A549 (cell line): ENCODE data around the gene ACTN1. TPM values are rescaled to one million over a fixed set of nuclear protein-coding genes. Genes with fewer than 3 reads are reported as not detected.

Source experiments
- ATAC-seq, 2 experiments: fragments of 200-7000 bp in 1 of 2; fragments of >200 bp in 1 of 2; cut with Nextera tagmentation in 1 of 2; cut with Tn5 transposase in 1 of 2; 3 replicates each; pipeline versions ENCODE4 v1.8.0 to v1.9.1; 2018 to 2020; ENCODE audit warnings: mild to moderate bottlenecking in 1 of 2, moderate library complexity in 1 of 2
- CTCF ChIA-PET: fragments of 300-600 bp; sonication (Branson Sonifier 250); formaldehyde crosslinking; extraction: SDS; loops from one replicate; lab custom pipeline; 2021; ENCODE audit warnings: antibody characterized with exemption, inconsistent platforms; lab: Yijun Ruan, JAX
- POLR2A ChIA-PET: fragments of 350-600 bp; formaldehyde crosslinking; extraction: SDS; loops from one replicate; lab custom pipeline; 2021; ENCODE audit warnings: antibody characterized with exemption, inconsistent platforms; lab: Yijun Ruan, JAX
- DNase-seq, 2 experiments: peaks; one replicate each; pipeline versions ENCODE4 v3.0.0 to v3.0.0-alpha.2; 2011 to 2016; ENCODE audit warnings: low read depth in 1 of 2, low spot score in 1 of 2
- FAIRE-seq: peaks from 2 replicates; lab custom pipeline; 2011; peaks lifted over from hg19 to GRCh38; lab: Jason Lieb, UNC
- H3K27ac ChIP-seq, 2 experiments: fragments of >200 bp; sonication (Bioruptor Twin); formaldehyde crosslinking; 3 replicates each; pipeline ENCODE4 v1.5.1; 2016 to 2017
- H3K4me1 ChIP-seq: fragments of >200 bp; sonication (Bioruptor Twin); formaldehyde crosslinking; 3 replicates; pipeline ENCODE4 v1.6.1; 2016
- H3K4me2 ChIP-seq: fragments of >200 bp; sonication (Bioruptor Twin); formaldehyde crosslinking; 3 replicates; pipeline ENCODE4 v1.6.1; 2016
- H3K4me3 ChIP-seq: fragments of >200 bp; sonication (Bioruptor Twin); formaldehyde crosslinking; 3 replicates; pipeline ENCODE4 v1.5.1; 2016
- H3K9me3 ChIP-seq: fragments of >200 bp; sonication (Bioruptor Twin); formaldehyde crosslinking; 3 replicates; pipeline ENCODE4 v1.6.1; 2016
- CHD2 ChIP-seq: fragments of 150-350 bp; IDR thresholded peaks from 2 replicates; pipeline ENCODE4 v1.6.1; 2014; ENCODE audit warnings: low read length; ENCODE audit not compliant: partially characterized antibody
- CTCF ChIP-seq: fragments of >200 bp; sonication (Bioruptor Twin); formaldehyde crosslinking; IDR thresholded peaks from 3 replicates; pipeline ENCODE4 v1.5.1; 2016
- EHF ChIP-seq: fragments of 250-450 bp; sonication (Bioruptor Pico); IDR thresholded peaks from 2 replicates; pipeline ENCODE4 v1.5.0; 2020; ENCODE audit warnings: mild to moderate bottlenecking
- ELK1 ChIP-seq: fragments of 150-350 bp; IDR thresholded peaks from 2 replicates; pipeline ENCODE4 v1.6.1; 2014; ENCODE audit warnings: low read depth, mild to moderate bottlenecking, low read length
- ESRRA ChIP-seq: fragments of 150-350 bp; IDR thresholded peaks from 2 replicates; pipeline ENCODE4 v1.6.1; 2014; ENCODE audit warnings: mild to moderate bottlenecking, low read length, borderline replicate concordance
- HDAC2 ChIP-seq: fragments of 200-600 bp; sonication (generic); IDR thresholded peaks from 2 replicates; pipeline ENCODE4 v1.6.1; 2016
- HOXA7 ChIP-seq: fragments of 250-450 bp; sonication (Bioruptor Pico); IDR thresholded peaks from 2 replicates; pipeline ENCODE4 v1.5.0; 2020; ENCODE audit warnings: mild to moderate bottlenecking, moderate library complexity
- HOXB13 ChIP-seq: fragments of 250-450 bp; sonication (Bioruptor Pico); IDR thresholded peaks from 2 replicates; pipeline ENCODE4 v1.5.0; 2020; ENCODE audit warnings: low read depth, mild to moderate bottlenecking, moderate library complexity
- HOXB5 ChIP-seq: fragments of 250-450 bp; sonication (Bioruptor Pico); IDR thresholded peaks from 2 replicates; pipeline ENCODE4 v1.5.0; 2020; ENCODE audit warnings: mild to moderate bottlenecking, moderate library complexity
- JUNB ChIP-seq: fragments of >200 bp; sonication (Bioruptor Twin); formaldehyde crosslinking; IDR thresholded peaks from 2 replicates; pipeline ENCODE4 v1.6.1; 2016
- KDM1A ChIP-seq: fragments of 200-600 bp; sonication (generic); IDR thresholded peaks from 2 replicates; pipeline ENCODE4 v1.6.1; 2016; ENCODE audit warnings: low read depth, mild to moderate bottlenecking
- NR3C1 ChIP-seq: fragments of >200 bp; sonication (Bioruptor Twin); formaldehyde crosslinking; IDR thresholded peaks from 3 replicates; pipeline ENCODE4 v1.6.1; 2017
- PBX3 ChIP-seq: IDR thresholded peaks from 2 replicates; pipeline ENCODE4 v1.6.1; 2012
- POLR2A ChIP-seq: IDR thresholded peaks from 2 replicates; pipeline ENCODE4 v1.6.1; 2012; ENCODE audit warnings: mild to moderate bottlenecking, low read length
- RARB ChIP-seq: fragments of 250-450 bp; sonication (Bioruptor Pico); IDR thresholded peaks from 2 replicates; pipeline ENCODE4 v1.8.0; 2021; ENCODE audit warnings: mild to moderate bottlenecking, moderate library complexity
- RNF2 ChIP-seq: fragments of 200-600 bp; sonication (generic); IDR thresholded peaks from 2 replicates; pipeline ENCODE4 v1.6.1; 2016; ENCODE audit warnings: low read depth, mild to moderate bottlenecking, antibody characterized with exemption, moderate library complexity, borderline replicate concordance
- ZC3H11A ChIP-seq: fragments of 450-650 bp; IDR thresholded peaks from 2 replicates; pipeline ENCODE4 v1.6.1; 2014; ENCODE audit warnings: antibody characterized with exemption, mild to moderate bottlenecking
- WGBS: methylation state at CpG from one replicate; pipeline ENCODE4 v1.1.6; 2017; ENCODE audit errors: missing lambda C conversion rate; 5-methylcytosine and 5-hydroxymethylcytosine counted together
- polyA plus RNA-seq, 4 experiments: library from polyadenylated mRNA; depleted of rRNA in 3 of 4; stranded (reverse); fragments of >200 nt; fragmentation: RNase III in 1 of 4; extraction: RNeasy Plus Mini Kit Qiagen cat#74134 plus additional on column Dnase treatment in 1 of 4; gene quantifications; 2 replicates in 3 of 4; 3 replicates in 1 of 4; pipeline ENCODE4 v1.2.3, GENCODE V29; 2011 to 2017
- TF ChIP-seq, protein P1 (sequence below): fragments of 200-600 bp; sonication (generic); IDR thresholded peaks from 2 replicates; pipeline ENCODE4 v1.6.1; 2016; ENCODE audit warnings: antibody characterized with exemption, mild to moderate bottlenecking, moderate library complexity
- TF ChIP-seq, protein P2 (sequence below): fragments of 250-450 bp; sonication (Bioruptor Pico); IDR thresholded peaks from 2 replicates; pipeline ENCODE4 v1.5.0; 2020; ENCODE audit warnings: low read depth, mild to moderate bottlenecking, moderate library complexity

ACTN1 gene
- polyA plus RNA-seq, 2 of the 4 experiments (the other 2 are of a cell fraction): 208 to 245 TPM

- no peak for TF ChIP-seq HOXA7 (CRISPR knock-in tag)
- TF ChIP-seq HOXB13 (CRISPR knock-in tag): no peak
Measured at GRCh38 chr14:68972507-68973218, 6.4 kb downstream of the ACTN1 start (continued).

- POLR2A ChIA-PET: no interaction called here
- 84% methylated on average over 9 of the region's 9 CpGs for WGBS
- H3K4me2 ChIP-seq: no peak overlapping the region
- TF ChIP-seq HOXB5 (no peak), JUNB (no peak), ELK1 (no peak), ZC3H11A (no peak), HDAC2 (no peak), RNF2 (no peak), NR3C1 (no peak), CHD2 (no peak), CTCF (no peak), KDM1A (no peak), PBX3 (no peak), RARB (CRISPR knock-in tag) (no peak), POLR2A (no peak), ESRRA (no peak), EHF (CRISPR knock-in tag) (no peak)
- TF ChIP-seq, protein P1, sequence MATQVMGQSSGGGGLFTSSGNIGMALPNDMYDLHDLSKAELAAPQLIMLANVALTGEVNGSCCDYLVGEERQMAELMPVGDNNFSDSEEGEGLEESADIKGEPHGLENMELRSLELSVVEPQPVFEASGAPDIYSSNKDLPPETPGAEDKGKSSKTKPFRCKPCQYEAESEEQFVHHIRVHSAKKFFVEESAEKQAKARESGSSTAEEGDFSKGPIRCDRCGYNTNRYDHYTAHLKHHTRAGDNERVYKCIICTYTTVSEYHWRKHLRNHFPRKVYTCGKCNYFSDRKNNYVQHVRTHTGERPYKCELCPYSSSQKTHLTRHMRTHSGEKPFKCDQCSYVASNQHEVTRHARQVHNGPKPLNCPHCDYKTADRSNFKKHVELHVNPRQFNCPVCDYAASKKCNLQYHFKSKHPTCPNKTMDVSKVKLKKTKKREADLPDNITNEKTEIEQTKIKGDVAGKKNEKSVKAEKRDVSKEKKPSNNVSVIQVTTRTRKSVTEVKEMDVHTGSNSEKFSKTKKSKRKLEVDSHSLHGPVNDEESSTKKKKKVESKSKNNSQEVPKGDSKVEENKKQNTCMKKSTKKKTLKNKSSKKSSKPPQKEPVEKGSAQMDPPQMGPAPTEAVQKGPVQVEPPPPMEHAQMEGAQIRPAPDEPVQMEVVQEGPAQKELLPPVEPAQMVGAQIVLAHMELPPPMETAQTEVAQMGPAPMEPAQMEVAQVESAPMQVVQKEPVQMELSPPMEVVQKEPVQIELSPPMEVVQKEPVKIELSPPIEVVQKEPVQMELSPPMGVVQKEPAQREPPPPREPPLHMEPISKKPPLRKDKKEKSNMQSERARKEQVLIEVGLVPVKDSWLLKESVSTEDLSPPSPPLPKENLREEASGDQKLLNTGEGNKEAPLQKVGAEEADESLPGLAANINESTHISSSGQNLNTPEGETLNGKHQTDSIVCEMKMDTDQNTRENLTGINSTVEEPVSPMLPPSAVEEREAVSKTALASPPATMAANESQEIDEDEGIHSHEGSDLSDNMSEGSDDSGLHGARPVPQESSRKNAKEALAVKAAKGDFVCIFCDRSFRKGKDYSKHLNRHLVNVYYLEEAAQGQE: no peak
- TF ChIP-seq, protein P2, sequence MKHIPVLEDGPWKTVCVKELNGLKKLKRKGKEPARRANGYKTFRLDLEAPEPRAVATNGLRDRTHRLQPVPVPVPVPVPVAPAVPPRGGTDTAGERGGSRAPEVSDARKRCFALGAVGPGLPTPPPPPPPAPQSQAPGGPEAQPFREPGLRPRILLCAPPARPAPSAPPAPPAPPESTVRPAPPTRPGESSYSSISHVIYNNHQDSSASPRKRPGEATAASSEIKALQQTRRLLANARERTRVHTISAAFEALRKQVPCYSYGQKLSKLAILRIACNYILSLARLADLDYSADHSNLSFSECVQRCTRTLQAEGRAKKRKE (CRISPR knock-in tag): no peak
- ATAC-seq (no peak), FAIRE-seq (no peak), DNase-seq (no peak)
- peaks cover 99% of the 10 kb centered on the region for H3K4me1 ChIP-seq
- no peaks in the 10 kb centered on the region for H3K9me3 ChIP-seq
- H3K4me3 ChIP-seq: no peak overlapping the region
- CTCF ChIA-PET: no interaction called here
- H3K27ac ChIP-seq: peak overlapping the region in 1 of 2 experiments; percentile 31; a peak in 1 of 6 replicates
Measured at GRCh38 chr14:68971411-68972035, 7.6 kb downstream of the ACTN1 start.
